K562 (cell line): ENCODE data around the gene CRADD. TPM values are rescaled to one million over a fixed set of nuclear protein-coding genes. Genes with fewer than 3 reads are reported as not detected.

Source experiments
- BRF1 ChIP-seq: IDR thresholded peaks from 3 replicates; pipeline ENCODE4 v1.6.1; 2011; ENCODE audit warnings: borderline replicate concordance, mild to moderate bottlenecking; ENCODE audit not compliant: insufficient read length; ENCODE audit errors: extremely low read depth
- CBFA2T3 ChIP-seq: fragments of 450-650 bp; IDR thresholded peaks from 2 replicates; pipeline ENCODE4 v1.6.1; 2017
- CHCHD3 ChIP-seq: fragments of 250-450 bp; sonication (Bioruptor Pico); IDR thresholded peaks from 2 replicates; pipeline ENCODE4 v2.1.2; 2022; ENCODE audit warnings: mild to moderate bottlenecking
- CXXC5 ChIP-seq: fragments of 250-450 bp; sonication (Bioruptor Pico); IDR thresholded peaks from 2 replicates; pipeline ENCODE4 v1.8.0; 2022; ENCODE audit warnings: inconsistent platforms, mild to moderate bottlenecking, moderate library complexity
- E2F8 ChIP-seq: fragments of 450-650 bp; IDR thresholded peaks from 2 replicates; pipeline ENCODE4 v1.7.1; 2018; ENCODE audit warnings: mild to moderate bottlenecking, low read depth; ENCODE audit not compliant: partially characterized antibody
- ETV1 ChIP-seq: fragments of 450-650 bp; conservative IDR thresholded peaks from 2 replicates; pipeline ENCODE4 v1.6.1; 2016; ENCODE audit warnings: missing genetic modification characterization, control low read depth, low read depth, missing compliant biosample characterization
- GABPB1 ChIP-seq: sonication (generic); formaldehyde crosslinking; IDR thresholded peaks from 2 replicates; pipeline ENCODE4 v1.8.0; 2022; ENCODE audit warnings: mild to moderate bottlenecking, missing genetic modification reagents
- OTX1 ChIP-seq: fragments of 450-650 bp; formaldehyde crosslinking; IDR thresholded peaks from 2 replicates; pipeline ENCODE4 v1.4.0; 2022; ENCODE audit warnings: mild to moderate bottlenecking
- PHTF2 ChIP-seq: fragments of 250-450 bp; sonication (Bioruptor Pico); IDR thresholded peaks from 2 replicates; pipeline ENCODE4 v1.5.0; 2021; ENCODE audit warnings: mild to moderate bottlenecking
- RHOXF2B ChIP-seq: fragments of 250-450 bp; sonication (Bioruptor Pico); conservative IDR thresholded peaks from 2 replicates; pipeline ENCODE4 v1.5.1; 2021
- SMC3 ChIP-seq: conservative IDR thresholded peaks from 2 replicates; pipeline ENCODE4 v1.6.1; 2011; ENCODE audit warnings: low read depth, low read length, improper control_type of control experiment; ENCODE audit not compliant: insufficient read depth
- SNIP1 ChIP-seq: fragments of 450-650 bp; IDR thresholded peaks from 2 replicates; pipeline ENCODE4 v1.7.1; 2017; ENCODE audit warnings: low read depth, mild to moderate bottlenecking
- SRSF9 ChIP-seq: fragments of 200-400 bp; formaldehyde crosslinking; IDR thresholded peaks from 2 replicates; pipeline ENCODE4 v1.6.1; 2017; ENCODE audit warnings: low read depth, low read length, borderline replicate concordance
- TAF7 ChIP-seq: fragments of 450-650 bp; IDR thresholded peaks from 2 replicates; pipeline ENCODE4 v1.6.1; 2016; ENCODE audit warnings: missing genetic modification characterization, missing compliant biosample characterization
- TEAD1 ChIP-seq, 2 experiments: fragments of 450-650 bp in 1 of 2; sonication (generic) in 1 of 2; formaldehyde crosslinking; IDR thresholded peaks; 2 replicates each; pipeline versions ENCODE4 v1.4.0 to v1.8.0; 2020 to 2022; ENCODE audit warnings: mild to moderate bottlenecking in 2 of 2, missing genetic modification reagents in 1 of 2
- USF2 ChIP-seq: sonication (generic); formaldehyde crosslinking; IDR thresholded peaks from 2 replicates; pipeline ENCODE4 v1.5.0; 2020; ENCODE audit warnings: missing genetic modification reagents
- ZBTB43 ChIP-seq: sonication (generic); formaldehyde crosslinking; IDR thresholded peaks from 2 replicates; pipeline ENCODE4 v1.8.0; 2023; ENCODE audit warnings: mild to moderate bottlenecking, missing genetic modification reagents
- ZC3H4 ChIP-seq: sonication (generic); formaldehyde crosslinking; IDR thresholded peaks from 2 replicates; pipeline ENCODE4 v1.9.0; 2021; ENCODE audit warnings: missing genetic modification reagents, borderline replicate concordance
- ZKSCAN1 ChIP-seq: fragments of 150-350 bp; IDR thresholded peaks from 2 replicates; pipeline ENCODE4 v1.6.1; 2016; ENCODE audit warnings: low read depth, low read length
- ZNF280A ChIP-seq: fragments of 450-650 bp; IDR thresholded peaks from 2 replicates; pipeline ENCODE4 v1.6.1; 2018; ENCODE audit warnings: mild to moderate bottlenecking, low read depth; ENCODE audit not compliant: partially characterized antibody
- ZNF512 ChIP-seq: IDR thresholded peaks from 2 replicates; pipeline ENCODE4 v1.6.1; 2016; ENCODE audit warnings: missing genetic modification characterization, missing compliant biosample characterization
- ZNF766 ChIP-seq: fragments of 200-800 bp; sonication (Bioruptor generic); conservative IDR thresholded peaks from 2 replicates; pipeline ENCODE4 v1.6.1; 2016; ENCODE audit warnings: missing genetic modification characterization, missing compliant biosample characterization
- polyA plus RNA-seq, 8 experiments: library from polyadenylated mRNA; depleted of rRNA in 4 of 8; stranded (reverse) in 5 of 8; unstranded in 3 of 8; fragments of >200 nt; fragmentation: Nextera tagmentation in 2 of 8; fragmentation: Illumina TruSeq in 1 of 8; extraction: Ambion mirVana in 2 of 8; extraction: Trizol in 1 of 8; gene quantifications; 2 replicates each; pipeline versions ENCODE4 v1.2.1 to v1.2.3, GENCODE V29; 2011 to 2014; ENCODE audit warnings: inconsistent platforms in 1 of 8, missing spikeins in 1 of 8
- total RNA-seq, 7 experiments: library from RNA; depleted of rRNA in 6 of 7; stranded (reverse); fragments of >200 nt in 6 of 7; fragmentation: Illumina TruSeq in 2 of 7; extraction: Trizol in 2 of 7; gene quantifications; 2 replicates each; pipeline versions ENCODE4 v1.2.1 to v1.2.3, GENCODE V29; 2011 to 2021; ENCODE audit warnings: low replicate concordance in 1 of 7

CRADD gene
- total and polyA plus RNA-seq, 9 of the 15 experiments (the other 6 are each of a cell fraction or from before 2014, with no cell fraction given) = 20.5 to 41.1 (median 25.9) TPM

GRCh38 chr12:93922583-93923006 is 245.4 kb downstream of the CRADD start (continued):
- TF ChIP-seq RHOXF2B (no peak), ZNF766 (CRISPR knock-in tag) (peak; percentile 55; the same call in 1 of the 2 replicates), GABPB1 (CRISPR knock-in tag) (no peak), BRF1 (no peak), SMC3 (no peak), SNIP1 (no peak), TEAD1 (CRISPR knock-in tag; IDR thresholded peaks at IDR 0.05) (peak in 1 of 2 experiments; percentile 79; a peak in 1 of 4 replicates), CHCHD3 (CRISPR knock-in tag) (no peak), PHTF2 (CRISPR knock-in tag) (no peak; the same call in 1 of the 2 replicates), OTX1 (no peak), ZKSCAN1 (no peak), ZC3H4 (CRISPR knock-in tag) (no peak), SRSF9 (no peak), USF2 (no peak), ZNF280A (no peak), ZBTB43 (CRISPR knock-in tag) (no peak), E2F8 (no peak), CBFA2T3 (peak; percentile 88), TAF7 (tag) (no peak), ETV1 (tag) (no peak), CXXC5 (CRISPR knock-in tag) (peak; percentile 89), ZNF512 (tag) (no peak)
